H1 (cell line): ENCODE results near the gene LMOD2. TPM values are rescaled to one million over a fixed set of nuclear protein-coding genes. Genes with fewer than 3 reads are reported as not detected.

Experiments
- CTCF ChIA-PET: fragments of 300-600 bp; sonication (Branson Sonifier 250); formaldehyde crosslinking; loops from one replicate; lab custom pipeline; 2021; ENCODE audit not compliant: partially characterized antibody; lab: Charles Lee
- POLR2A ChIA-PET: fragments of 300-600 bp; sonication (Branson Sonifier 250); formaldehyde crosslinking; loops from one replicate; lab custom pipeline; 2021; ENCODE audit warnings: inconsistent platforms; ENCODE audit not compliant: partially characterized antibody; lab: Charles Lee
- DNase-seq, 2 experiments: peaks; one replicate each; pipeline versions ENCODE4 v3.0.0 to v3.0.0-alpha.2; 2010 to 2022; ENCODE audit warnings: low spot score in 2 of 2, low read depth in 1 of 2, mixed read lengths in 1 of 2
- FAIRE-seq: peaks from 2 replicates; lab custom pipeline; 2011; peaks lifted over from hg19 to GRCh38; lab: Jason Lieb, UNC
- H2AFZ ChIP-seq: 2 replicates; pipeline ENCODE4 v1.8.1; 2012; ENCODE audit warnings: low read length, inconsistent platforms
- H2AK5ac ChIP-seq: 2 replicates; pipeline ENCODE4 v1.6.1; 2013; ENCODE audit warnings: low read depth, low read length
- H2BK120ac ChIP-seq: replicated peaks from 2 replicates; pipeline ENCODE3; 2013; ENCODE audit warnings: low read depth, low read length, inconsistent platforms
- H2BK12ac ChIP-seq: 2 replicates; pipeline ENCODE4 v1.6.1; 2013; ENCODE audit warnings: low read depth, low read length
- H2BK15ac ChIP-seq: 2 replicates; pipeline ENCODE4 v1.6.1; 2013; ENCODE audit warnings: low read length
- H2BK20ac ChIP-seq: 2 replicates; pipeline ENCODE4 v1.6.1; 2013; ENCODE audit warnings: low read length
- H2BK5ac ChIP-seq: 2 replicates; pipeline ENCODE4 v1.6.1; 2013; ENCODE audit warnings: low read depth, low read length
- H3K14ac ChIP-seq: 2 replicates; pipeline ENCODE4 v1.6.1; 2013; ENCODE audit warnings: inconsistent platforms; ENCODE audit not compliant: insufficient read length
- H3K18ac ChIP-seq: 2 replicates; pipeline ENCODE4 v1.6.1; 2013; ENCODE audit warnings: low read length; ENCODE audit errors: extremely low read depth
- H3K23ac ChIP-seq: 2 replicates; pipeline ENCODE4 v1.6.1; 2013; ENCODE audit warnings: inconsistent platforms; ENCODE audit not compliant: insufficient read length
- H3K23me2 ChIP-seq: 2 replicates; pipeline ENCODE4 v1.6.1; 2013; ENCODE audit warnings: low read depth, low read length
- H3K27ac ChIP-seq: 2 replicates; pipeline ENCODE4 v1.6.1; 2011; ENCODE audit warnings: low read depth, low read length, inconsistent platforms
- H3K27me3 ChIP-seq, 4 experiments: replicated peaks in 1 of 4; 1 replicate in 1 of 4; 2 replicates in 3 of 4; pipeline versions ENCODE4 v1.6.1 to v1.8.1; 2011 to 2013; ENCODE audit warnings: low read length in 3 of 4, mild to moderate bottlenecking in 3 of 4, inconsistent platforms in 2 of 4, mixed read lengths in 2 of 4, moderate library complexity in 1 of 4; ENCODE audit not compliant: control insufficient read depth in 3 of 4, insufficient read depth in 3 of 4; ENCODE audit errors: extremely low read depth in 1 of 4
- H3K36me3 ChIP-seq, 4 experiments: 2 replicates each; pipeline versions ENCODE4 v1.6.1 to v1.8.1; 2011 to 2013; ENCODE audit warnings: mild to moderate bottlenecking in 4 of 4, low read length in 3 of 4, moderate library complexity in 2 of 4, control low read depth in 1 of 4, inconsistent platforms in 1 of 4; ENCODE audit not compliant: insufficient read depth in 4 of 4, control insufficient read depth in 2 of 4
- H3K4ac ChIP-seq: replicated peaks from 2 replicates; pipeline ENCODE3; 2013; ENCODE audit warnings: low read length, low read depth, mixed read lengths, inconsistent platforms; ENCODE audit not compliant: insufficient read length
- H3K4me1 ChIP-seq, 4 experiments: replicated peaks in 1 of 4; 1 replicate in 1 of 4; 2 replicates in 3 of 4; pipeline versions ENCODE4 v1.6.1 to v1.8.1; 2011 to 2013; ENCODE audit warnings: low read length in 3 of 4, inconsistent platforms in 2 of 4, mixed read lengths in 1 of 4; ENCODE audit not compliant: insufficient read depth in 4 of 4, control insufficient read depth in 3 of 4
- H3K4me2 ChIP-seq, 2 experiments: 2 replicates each; pipeline versions ENCODE4 v1.6.1 to v1.8.1; 2011 to 2013; ENCODE audit warnings: low read depth in 2 of 2, low read length in 2 of 2, control low read depth in 1 of 2, inconsistent platforms in 1 of 2, mild to moderate bottlenecking in 1 of 2; ENCODE audit not compliant: insufficient read depth in 1 of 2
- H3K4me3 ChIP-seq, 4 experiments: fragments of 200-600, 300-600 bp in 1 of 4; sonication (generic), shearing (Covaris generic), sonication (Bioruptor Twin) in 1 of 4; 2 replicates each; pipeline versions ENCODE4 v1.5.1 to v1.8.1; 2011 to 2016; ENCODE audit warnings: low read length in 4 of 4, low read depth in 3 of 4, control low read depth in 2 of 4, inconsistent platforms in 2 of 4, mild to moderate bottlenecking in 2 of 4, mixed read lengths in 1 of 4, moderate library complexity in 1 of 4; ENCODE audit not compliant: insufficient read depth in 2 of 4; ENCODE audit errors: extremely low read depth in 1 of 4
- H3K56ac ChIP-seq: replicated peaks from 2 replicates; pipeline ENCODE3; 2013; ENCODE audit warnings: low read depth, mild to moderate bottlenecking, mixed read lengths, low read length, inconsistent platforms; ENCODE audit not compliant: insufficient read length
- H3K79me1 ChIP-seq: 2 replicates; pipeline ENCODE4 v1.6.1; 2013; ENCODE audit warnings: low read depth, low read length, control low read depth
- H3K79me2 ChIP-seq, 2 experiments: 2 replicates each; pipeline versions ENCODE4 v1.6.1 to v1.8.1; 2012 to 2013; ENCODE audit warnings: low read length in 2 of 2, mild to moderate bottlenecking in 2 of 2, inconsistent platforms in 1 of 2; ENCODE audit not compliant: insufficient read depth in 2 of 2, control insufficient read depth in 1 of 2
- H3K9ac ChIP-seq, 4 experiments: replicated peaks in 1 of 4; 1 replicate in 1 of 4; 2 replicates in 3 of 4; pipeline versions ENCODE4 v1.6.1 to v1.8.1; 2011 to 2013; ENCODE audit warnings: low read depth in 3 of 4, low read length in 3 of 4, control low read depth in 2 of 4, mild to moderate bottlenecking in 2 of 4, moderate library complexity in 2 of 4, inconsistent platforms in 1 of 4; ENCODE audit errors: extremely low read depth in 1 of 4
- H3K9me3 ChIP-seq, 2 experiments: 2 replicates each; pipeline versions ENCODE4 v1.6.1 to v1.8.1; 2012 to 2013; ENCODE audit warnings: mild to moderate bottlenecking in 2 of 2, moderate library complexity in 2 of 2, control low read depth in 1 of 2, inconsistent platforms in 1 of 2, low read depth in 1 of 2, low read length in 1 of 2, mixed read lengths in 1 of 2; ENCODE audit not compliant: insufficient read depth in 2 of 2
- H4K20me1 ChIP-seq, 2 experiments: replicated peaks in 1 of 2; 2 replicates each; pipeline versions ENCODE3 to v1.8.1; 2011 to 2013; ENCODE audit warnings: inconsistent platforms in 2 of 2, low read length in 2 of 2, mild to moderate bottlenecking in 1 of 2; ENCODE audit not compliant: insufficient read depth in 2 of 2, control insufficient read depth in 1 of 2
- H4K5ac ChIP-seq: 2 replicates; pipeline ENCODE4 v1.6.1; 2013; ENCODE audit warnings: low read length, low read depth, mixed read lengths, inconsistent platforms; ENCODE audit not compliant: insufficient read length
- H4K8ac ChIP-seq: 2 replicates; pipeline ENCODE4 v1.8.0; 2013; ENCODE audit warnings: mild to moderate bottlenecking, moderate library complexity, low read length, inconsistent platforms; ENCODE audit not compliant: insufficient read depth; ENCODE audit errors: extremely low read depth
- H4K91ac ChIP-seq: replicated peaks from 2 replicates; pipeline ENCODE3; 2013; ENCODE audit warnings: low read length, mixed read lengths, inconsistent platforms; ENCODE audit not compliant: insufficient read length
- CBX8 ChIP-seq: fragments of 300-800, 300-1000 bp; sonication (generic); IDR thresholded peaks from 2 replicates; pipeline ENCODE4 v1.7.1; 2016; ENCODE audit warnings: low read depth, low read length, borderline replicate concordance
- CREB1 ChIP-seq: IDR thresholded peaks from 2 replicates; pipeline ENCODE4 v1.6.1; 2012; ENCODE audit warnings: inconsistent platforms
- EGR1 ChIP-seq: IDR thresholded peaks from 2 replicates; pipeline ENCODE4 v1.6.1; 2011; ENCODE audit warnings: low read depth, low read length, borderline replicate concordance
- FOSL1 ChIP-seq: IDR thresholded peaks from 2 replicates; pipeline ENCODE4 v1.6.1; 2011; ENCODE audit warnings: mild to moderate bottlenecking, low read depth, low read length, moderate library complexity; ENCODE audit not compliant: insufficient read depth
- GTF2F1 ChIP-seq: IDR thresholded peaks from 2 replicates; pipeline ENCODE4 v1.6.1; 2012; ENCODE audit warnings: low read depth, low read length, improper control_type of control experiment, borderline replicate concordance
- NRF1 ChIP-seq: IDR thresholded peaks from 2 replicates; pipeline ENCODE4 v1.6.1; 2011; ENCODE audit warnings: mild to moderate bottlenecking, low read depth, low read length, improper control_type of control experiment
- YY1 ChIP-seq: IDR thresholded peaks from 2 replicates; pipeline ENCODE4 v1.6.1; 2011; ENCODE audit warnings: low read depth, mild to moderate bottlenecking, low read length
- WGBS, 2 experiments: shearing (Covaris generic) in 1 of 2; methylation state at CpG; one replicate each; pipeline versions ENCODE4 v1.1.6 to v1.1.7; 2013 to 2015; ENCODE audit warnings: low lambda C conversion rate in 2 of 2, mixed read lengths in 2 of 2, inconsistent platforms in 1 of 2, low coverage in 1 of 2, missing lambda C conversion rate in 1 of 2; ENCODE audit not compliant: insufficient replicate concordance in 2 of 2, insufficient coverage in 1 of 2, insufficient read length in 1 of 2; ENCODE audit errors: extremely low coverage in 1 of 2, missing lambda C conversion rate in 1 of 2; 5-methylcytosine and 5-hydroxymethylcytosine counted together
- polyA plus RNA-seq, 7 experiments: library from polyadenylated mRNA; depleted of rRNA in 3 of 7; stranded (reverse) in 5 of 7; unstranded in 2 of 7; fragments of >200 nt in 5 of 7; fragments of 200-250 nt in 2 of 7; gene quantifications; 1 replicate in 5 of 7; 2 replicates in 1 of 7; 4 replicates in 1 of 7; pipeline versions ENCODE4 v1.2.1 to v1.2.3, GENCODE V29; 2011 to 2013; ENCODE audit warnings: missing spikeins in 2 of 7, mixed read lengths in 2 of 7
- total RNA-seq: library from RNA; stranded (reverse); fragmentation: NEBNext Ultra II Directional; extraction: Animal tissue kit (Norgen Biotek cat#: 25700); gene quantifications from 2 replicates; pipeline ENCODE4 v1.2.1, GENCODE V29; 2021

Gene LMOD2
- total and polyA plus RNA-seq, 2 of the 8 experiments (the other 6 are each of a cell fraction or from before 2014, with no cell fraction given) = 0.03 to 0.22 TPM

- Histone ChIP-seq H2BK12ac (no peak overlapping the region), H3K4me1 (no peaks in the 10 kb centered on the region), H3K9ac (no peak overlapping the region), H2AK5ac (no peak overlapping the region), H4K91ac (no peak overlapping the region), H3K9me3 (no peaks in the 10 kb centered on the region), H4K5ac (no peak overlapping the region), H3K36me3 (no peaks in the 10 kb centered on the region), H3K4me3 (no peak overlapping the region), H2BK20ac (0 out of 2 replicates have a peak overlapping the region, but pooled peaks have one; percentile 24), H4K8ac (no peak overlapping the region), H2BK5ac (no peak overlapping the region), H3K4me2 (no peak overlapping the region), H4K20me1 (no peaks in the 10 kb centered on the region), H3K79me2 (no peaks in the 10 kb centered on the region), H2AFZ (no peak overlapping the region), H2BK15ac (no peak overlapping the region), H3K4ac (no peak overlapping the region), H3K56ac (no peak overlapping the region), H3K79me1 (no peaks in the 10 kb centered on the region), H3K27me3 (no peaks in the 10 kb centered on the region), H3K18ac (no peak overlapping the region), H3K23me2 (0 out of 2 replicates have a peak, but pooled peaks cover 1% of the 10 kb centered on the region), H2BK120ac (no peak overlapping the region), H3K27ac (no peak overlapping the region), H3K14ac (no peak overlapping the region), H3K23ac (no peak overlapping the region)
- CTCF ChIA-PET = interaction anchor here (0.7 to 3.5 kb wide), 12 partner anchors 12 to 234 kb away, joined by 3 to 26 read pairs (median 11); no protein-coding TSS in a partner anchor
- WGBS, 2 experiments = 87% methylated on average over 2 of the region's 2 CpGs; no CpG with 5 or more reads in 1 of the 2 experiments
- FAIRE-seq (no peak), DNase-seq (no peak)
- POLR2A ChIA-PET = no interaction called here
- TF ChIP-seq GTF2F1 (no peak), NRF1 (no peak), YY1 (no peak), EGR1 (no peak), FOSL1 (no peak), CBX8 (no peak), CREB1 (no peak)
Measured at GRCh38 chr7:123637878-123638277, 17.8 kb upstream of the LMOD2 start.
